ENCODE measurements around the gene PDE7B.

DNA sequence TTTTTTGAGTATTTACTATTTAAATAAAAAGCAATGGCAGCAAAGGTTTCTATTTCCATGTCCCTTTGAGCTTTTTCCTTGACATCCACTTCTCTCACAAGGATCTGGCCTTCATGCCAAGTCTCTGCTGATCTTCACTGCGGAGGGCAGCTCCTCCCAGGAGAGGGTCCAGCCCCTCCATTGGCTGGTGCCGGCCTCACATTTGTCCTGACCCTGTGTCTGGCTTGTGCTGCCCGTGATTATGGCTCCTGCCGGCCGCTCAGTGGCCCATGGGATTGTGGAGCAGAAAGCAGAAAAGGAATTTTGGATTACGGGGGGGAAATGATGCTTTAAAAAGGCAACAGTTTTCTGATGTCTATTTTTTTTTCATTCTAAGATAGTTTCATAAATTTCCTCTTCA lies 31.2 kb upstream of the PDE7B start:
- TF ChIP-seq SMC3 (IDR thresholded peaks at IDR 0.05; ENCODE audit: low read length) (no peak), GABPA (IDR thresholded peaks at IDR 0.05; ENCODE audit: low read depth, low read length) (no peak), GABPA (CRISPR knock-in tag; IDR thresholded peaks at IDR 0.05; ENCODE audit: low read depth) (no peak)
- TF ChIP-seq, protein P1, sequence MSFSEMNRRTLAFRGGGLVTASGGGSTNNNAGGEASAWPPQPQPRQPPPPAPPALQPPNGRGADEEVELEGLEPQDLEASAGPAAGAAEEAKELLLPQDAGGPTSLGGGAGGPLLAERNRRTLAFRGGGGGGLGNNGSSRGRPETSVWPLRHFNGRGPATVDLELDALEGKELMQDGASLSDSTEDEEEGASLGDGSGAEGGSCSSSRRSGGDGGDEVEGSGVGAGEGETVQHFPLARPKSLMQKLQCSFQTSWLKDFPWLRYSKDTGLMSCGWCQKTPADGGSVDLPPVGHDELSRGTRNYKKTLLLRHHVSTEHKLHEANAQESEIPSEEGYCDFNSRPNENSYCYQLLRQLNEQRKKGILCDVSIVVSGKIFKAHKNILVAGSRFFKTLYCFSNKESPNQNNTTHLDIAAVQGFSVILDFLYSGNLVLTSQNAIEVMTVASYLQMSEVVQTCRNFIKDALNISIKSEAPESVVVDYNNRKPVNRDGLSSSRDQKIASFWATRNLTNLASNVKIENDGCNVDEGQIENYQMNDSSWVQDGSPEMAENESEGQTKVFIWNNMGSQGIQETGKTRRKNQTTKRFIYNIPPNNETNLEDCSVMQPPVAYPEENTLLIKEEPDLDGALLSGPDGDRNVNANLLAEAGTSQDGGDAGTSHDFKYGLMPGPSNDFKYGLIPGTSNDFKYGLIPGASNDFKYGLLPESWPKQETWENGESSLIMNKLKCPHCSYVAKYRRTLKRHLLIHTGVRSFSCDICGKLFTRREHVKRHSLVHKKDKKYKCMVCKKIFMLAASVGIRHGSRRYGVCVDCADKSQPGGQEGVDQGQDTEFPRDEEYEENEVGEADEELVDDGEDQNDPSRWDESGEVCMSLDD (CRISPR knock-in tag; IDR thresholded peaks at IDR 0.05; ENCODE audit: borderline replicate concordance), result no peak
